Liver (tissue), 3 donors: Measurements from ENCODE around the gene PSMG3.

Source experiments
- NR2F2 ChIP-seq: IDR thresholded peaks from 2 replicates; pipeline ENCODE4 v1.6.1; 2016; ENCODE audit warnings: antibody characterized with exemption
- RAD21 ChIP-seq, 2 donors: IDR thresholded peaks; 2 replicates each; pipeline ENCODE4 v1.6.1; 2016; ENCODE audit warnings: antibody characterized with exemption in 2 of 2, mild to moderate bottlenecking in 2 of 2
- RXRA ChIP-seq, 2 donors: IDR thresholded peaks; 2 replicates each; pipeline ENCODE4 v1.6.1; 2017 to 2018; ENCODE audit warnings: antibody characterized with exemption in 2 of 2, mild to moderate bottlenecking in 1 of 2
- TAF1 ChIP-seq: conservative IDR thresholded peaks from 2 replicates; pipeline ENCODE4 v1.6.1; 2016; ENCODE audit warnings: antibody characterized with exemption, mild to moderate bottlenecking
- TF ChIP-seq, protein P1 (sequence below): fragments of 150-350 bp; IDR thresholded peaks from 2 replicates; pipeline ENCODE4 v1.5.1; 2017; ENCODE audit warnings: improper control_type of control experiment, low read depth, low read length; ENCODE audit not compliant: missing input control
- TF ChIP-seq, protein P2 (sequence below): IDR thresholded peaks from 2 replicates; pipeline ENCODE4 v1.6.1; 2016; ENCODE audit warnings: antibody characterized with exemption
- donor health status: healthy.
- donor health status: healthy.

- TF ChIP-seq TAF1 (no peak), NR2F2 (no peak), RAD21 (IDR thresholded peaks at IDR 0.05) (no peak), RXRA (IDR thresholded peaks at IDR 0.05) (no peak)
- TF ChIP-seq, protein P1, sequence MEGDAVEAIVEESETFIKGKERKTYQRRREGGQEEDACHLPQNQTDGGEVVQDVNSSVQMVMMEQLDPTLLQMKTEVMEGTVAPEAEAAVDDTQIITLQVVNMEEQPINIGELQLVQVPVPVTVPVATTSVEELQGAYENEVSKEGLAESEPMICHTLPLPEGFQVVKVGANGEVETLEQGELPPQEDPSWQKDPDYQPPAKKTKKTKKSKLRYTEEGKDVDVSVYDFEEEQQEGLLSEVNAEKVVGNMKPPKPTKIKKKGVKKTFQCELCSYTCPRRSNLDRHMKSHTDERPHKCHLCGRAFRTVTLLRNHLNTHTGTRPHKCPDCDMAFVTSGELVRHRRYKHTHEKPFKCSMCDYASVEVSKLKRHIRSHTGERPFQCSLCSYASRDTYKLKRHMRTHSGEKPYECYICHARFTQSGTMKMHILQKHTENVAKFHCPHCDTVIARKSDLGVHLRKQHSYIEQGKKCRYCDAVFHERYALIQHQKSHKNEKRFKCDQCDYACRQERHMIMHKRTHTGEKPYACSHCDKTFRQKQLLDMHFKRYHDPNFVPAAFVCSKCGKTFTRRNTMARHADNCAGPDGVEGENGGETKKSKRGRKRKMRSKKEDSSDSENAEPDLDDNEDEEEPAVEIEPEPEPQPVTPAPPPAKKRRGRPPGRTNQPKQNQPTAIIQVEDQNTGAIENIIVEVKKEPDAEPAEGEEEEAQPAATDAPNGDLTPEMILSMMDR = no peak
- TF ChIP-seq, protein P2, sequence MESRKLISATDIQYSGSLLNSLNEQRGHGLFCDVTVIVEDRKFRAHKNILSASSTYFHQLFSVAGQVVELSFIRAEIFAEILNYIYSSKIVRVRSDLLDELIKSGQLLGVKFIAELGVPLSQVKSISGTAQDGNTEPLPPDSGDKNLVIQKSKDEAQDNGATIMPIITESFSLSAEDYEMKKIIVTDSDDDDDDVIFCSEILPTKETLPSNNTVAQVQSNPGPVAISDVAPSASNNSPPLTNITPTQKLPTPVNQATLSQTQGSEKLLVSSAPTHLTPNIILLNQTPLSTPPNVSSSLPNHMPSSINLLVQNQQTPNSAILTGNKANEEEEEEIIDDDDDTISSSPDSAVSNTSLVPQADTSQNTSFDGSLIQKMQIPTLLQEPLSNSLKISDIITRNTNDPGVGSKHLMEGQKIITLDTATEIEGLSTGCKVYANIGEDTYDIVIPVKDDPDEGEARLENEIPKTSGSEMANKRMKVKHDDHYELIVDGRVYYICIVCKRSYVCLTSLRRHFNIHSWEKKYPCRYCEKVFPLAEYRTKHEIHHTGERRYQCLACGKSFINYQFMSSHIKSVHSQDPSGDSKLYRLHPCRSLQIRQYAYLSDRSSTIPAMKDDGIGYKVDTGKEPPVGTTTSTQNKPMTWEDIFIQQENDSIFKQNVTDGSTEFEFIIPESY = no peak
Observed at GRCh38 chr7:1609023-1609422, 39.2 kb upstream of the PSMG3 start.
